ENCODE measurements around the gene SV2C. TPM values are rescaled to one million over a fixed set of nuclear protein-coding genes. Genes with fewer than 3 reads are reported as not detected.

The SV2C gene
- total and polyA plus RNA-seq, 2 of the 13 experiments (the other 11 are each of a cell fraction or from before 2014, with no cell fraction given) = not detected

DNA sequence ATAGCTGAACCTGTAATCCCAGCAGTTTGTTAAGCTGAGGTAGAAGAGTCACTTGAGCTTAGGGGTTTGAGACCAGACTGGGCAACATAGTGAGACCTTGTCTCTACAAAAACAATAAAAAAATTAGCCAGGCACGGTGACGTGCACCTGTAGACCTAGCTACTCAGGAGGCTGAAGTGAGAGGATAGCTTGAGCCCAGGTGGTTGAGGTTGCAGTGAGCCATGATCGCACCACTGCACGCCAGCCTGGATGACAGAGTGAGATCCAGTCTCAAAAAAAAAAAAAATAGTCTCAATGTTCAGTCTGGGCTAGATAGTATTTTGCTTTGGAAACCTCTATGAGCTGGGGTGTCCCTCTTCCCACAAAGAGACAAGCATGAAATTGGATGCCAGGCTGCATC is 268.0 kb downstream of the SV2C start:
- Histone ChIP-seq H3K36me3 (replicated peaks in 1 of 2; ENCODE audit: control insufficient read depth in 1 of 2, insufficient read depth in 2 of 2, low read length in 2 of 2) (no peaks in the 10 kb centered on the region), H3K27ac (ENCODE audit: extremely low read length, insufficient read depth, low read length) (no peak overlapping the region), H3K9ac (ENCODE audit: insufficient read depth, low read depth, low read length) (no peak overlapping the region), H3K4me2 (ENCODE audit: low read depth, low read length) (no peak overlapping the region), H3K4me1 (ENCODE audit: insufficient read depth, low read length) (no peaks in the 10 kb centered on the region), H3K9me3 (ENCODE audit: low read length) (no peaks in the 10 kb centered on the region), H3K79me2 (ENCODE audit: insufficient read depth, low read length) (no peaks in the 10 kb centered on the region), H2AFZ (ENCODE audit: low read length) (no peak overlapping the region), H3K27me3 (ENCODE audit: control insufficient read depth in 1 of 2, insufficient read depth in 2 of 2, low read length in 2 of 2) (no peaks in the 10 kb centered on the region), H3K4me3 (replicated peaks in 1 of 3; ENCODE audit: insufficient read depth in 1 of 3, low read depth in 2 of 3, low read length in 3 of 3) (no peak overlapping the region), H4K20me1 (ENCODE audit: insufficient read depth, low read length) (no peaks in the 10 kb centered on the region)
- DNase-seq (ENCODE audit: low spot score) (no peak), FAIRE-seq (no peak), ATAC-seq (no peak)
- ChIA-PET POLR2A (no interaction called here), CTCF (ENCODE audit: low intra/inter-chr PET ratio, low total read pairs) (no interaction called here)
- TF ChIP-seq ZNF580 (CRISPR knock-in tag; IDR thresholded peaks at IDR 0.05; ENCODE audit: borderline replicate concordance, low read depth) (no peak), ZNF296 (CRISPR knock-in tag; conservative IDR thresholded peaks at IDR 0.05) (no peak), SRSF4 (IDR thresholded peaks at IDR 0.05; ENCODE audit: low read depth, low read length, poor library complexity, severe bottlenecking) (no peak), ZNF567 (CRISPR knock-in tag; IDR thresholded peaks at IDR 0.05; ENCODE audit: borderline replicate concordance) (no peak), SETDB1 (CRISPR knock-in tag; IDR thresholded peaks at IDR 0.05; ENCODE audit: borderline replicate concordance) (no peak)
- in situ Hi-C loops (cut with HindIII; ENCODE audit: extremely low pct_ligation_motif_present, low pct_unique_long_range_greater_than_20kb) (no loop called here), intact Hi-C loops (cut with micrococcal nuclease; ENCODE audit: unreplicated experiment) (no loop called here)
- BruUV-seq (replicated peaks) = no TSS peak
- 45% methylated on average over 4 of the region's 4 CpGs for WGBS (ENCODE audit: low lambda C conversion rate)

DNA sequence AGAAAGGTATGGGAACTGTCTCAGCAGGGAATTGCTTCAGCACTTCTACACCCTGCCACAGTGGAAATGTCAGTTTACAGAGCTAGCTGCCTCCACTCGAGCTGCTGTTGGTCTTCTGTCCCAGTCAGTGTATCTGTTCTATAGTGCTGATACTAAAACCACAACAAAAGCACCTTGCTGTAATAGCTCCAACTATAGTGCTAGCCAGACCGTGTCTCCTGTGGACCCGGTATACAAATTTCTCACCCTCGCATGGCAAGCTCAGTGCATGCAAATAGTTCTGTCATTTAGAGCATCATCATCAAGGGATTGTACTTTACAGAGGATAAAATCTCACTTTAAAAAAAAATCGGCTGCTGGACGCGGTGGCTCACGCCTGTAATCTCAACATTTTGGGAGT is 268.4 kb downstream of the SV2C start:
- Histone ChIP-seq H3K9ac (ENCODE audit: insufficient read depth, low read depth, low read length) (no peak overlapping the region), H2AFZ (ENCODE audit: low read length) (no peak overlapping the region), H3K4me3 (replicated peaks in 1 of 3; ENCODE audit: insufficient read depth in 1 of 3, low read depth in 2 of 3, low read length in 3 of 3) (no peak overlapping the region), H3K27me3 (ENCODE audit: control insufficient read depth in 1 of 2, insufficient read depth in 2 of 2, low read length in 2 of 2) (no peaks in the 10 kb centered on the region), H3K27ac (ENCODE audit: extremely low read length, insufficient read depth, low read length) (no peak overlapping the region), H3K4me2 (ENCODE audit: low read depth, low read length) (no peak overlapping the region), H3K9me3 (ENCODE audit: low read length) (no peaks in the 10 kb centered on the region), H3K4me1 (ENCODE audit: insufficient read depth, low read length) (no peaks in the 10 kb centered on the region), H3K79me2 (ENCODE audit: insufficient read depth, low read length) (no peaks in the 10 kb centered on the region), H3K36me3 (replicated peaks in 1 of 2; ENCODE audit: control insufficient read depth in 1 of 2, insufficient read depth in 2 of 2, low read length in 2 of 2) (no peaks in the 10 kb centered on the region), H4K20me1 (ENCODE audit: insufficient read depth, low read length) (no peaks in the 10 kb centered on the region)
- no peak for FAIRE-seq
- ChIA-PET CTCF (ENCODE audit: low intra/inter-chr PET ratio, low total read pairs) (no interaction called here), POLR2A (no interaction called here)
- intact Hi-C loops (cut with micrococcal nuclease; ENCODE audit: unreplicated experiment) = no loop called here
- TF ChIP-seq EHMT2 (IDR thresholded peaks at IDR 0.05; ENCODE audit: borderline replicate concordance, low read depth, low read length) (no peak), FOXO4 (CRISPR knock-in tag; conservative IDR thresholded peaks at IDR 0.05) (no peak), ZNF614 (CRISPR knock-in tag; IDR thresholded peaks at IDR 0.05; ENCODE audit: borderline replicate concordance) (no peak), ZNF709 (CRISPR knock-in tag; IDR thresholded peaks at IDR 0.05) (no peak), HDAC2 (CRISPR knock-in tag; IDR thresholded peaks at IDR 0.05) (no peak), TOPORS (CRISPR knock-in tag; IDR thresholded peaks at IDR 0.05) (no peak), GATAD1 (CRISPR knock-in tag; IDR thresholded peaks at IDR 0.05) (no peak), ZNF557 (CRISPR knock-in tag; IDR thresholded peaks at IDR 0.05) (no peak), ZNF83 (CRISPR knock-in tag; IDR thresholded peaks at IDR 0.05; ENCODE audit: borderline replicate concordance) (no peak), RAD51 (IDR thresholded peaks at IDR 0.05; ENCODE audit: borderline replicate concordance) (no peak), FOXP1 (IDR thresholded peaks at IDR 0.05) (no peak), FOXP1 (CRISPR knock-in tag; IDR thresholded peaks at IDR 0.05) (no peak)
- no TSS peak for BruUV-seq (replicated peaks)
- ATAC-seq = no peak
- in situ Hi-C loops (cut with HindIII; ENCODE audit: extremely low pct_ligation_motif_present, low pct_unique_long_range_greater_than_20kb) = no loop called here
- DNase-seq (ENCODE audit: low spot score) = no peak
- 36% methylated on average over 8 of the region's 8 CpGs for WGBS (ENCODE audit: low lambda C conversion rate)
